HepG2 (cell line): Measurements from ENCODE around the gene GPR22.

ENCODE experiments used
- ATF7 ChIP-seq, 2 experiments: fragments of 450-650 bp in 1 of 2; sonication (generic) in 1 of 2; formaldehyde crosslinking in 1 of 2; IDR thresholded peaks; 2 replicates each; pipeline versions ENCODE4 v1.4.0 to v1.6.1; 2016 to 2020; ENCODE audit warnings: antibody characterized with exemption in 1 of 2, mild to moderate bottlenecking in 1 of 2, missing genetic modification reagents in 1 of 2
- CTCF ChIP-seq: sonication (generic); formaldehyde crosslinking; IDR thresholded peaks from 2 replicates; pipeline ENCODE4 v1.5.0; 2020; ENCODE audit warnings: mild to moderate bottlenecking, missing genetic modification reagents, moderate library complexity
- E2F1 ChIP-seq: sonication (generic); formaldehyde crosslinking; IDR thresholded peaks from 2 replicates; pipeline ENCODE4 v1.5.0; 2020; ENCODE audit warnings: missing genetic modification reagents
- EEA1 ChIP-seq: sonication (generic); formaldehyde crosslinking; IDR thresholded peaks from 2 replicates; pipeline ENCODE4 v1.5.1; 2020; ENCODE audit warnings: mild to moderate bottlenecking, missing genetic modification reagents, borderline replicate concordance
- JUNB ChIP-seq: sonication (generic); formaldehyde crosslinking; IDR thresholded peaks from 2 replicates; pipeline ENCODE4 v1.8.0; 2022; ENCODE audit warnings: missing genetic modification reagents, mild to moderate bottlenecking, borderline replicate concordance
- MAX ChIP-seq: IDR thresholded peaks from 2 replicates; pipeline ENCODE4 v1.6.1; 2012; ENCODE audit warnings: inconsistent platforms
- NAIF1 ChIP-seq: sonication (generic); formaldehyde crosslinking; IDR thresholded peaks from 2 replicates; pipeline ENCODE4 v1.5.0; 2020; ENCODE audit warnings: mild to moderate bottlenecking, missing genetic modification reagents, borderline replicate concordance
- NR1H2 ChIP-seq: sonication (generic); formaldehyde crosslinking; IDR thresholded peaks from 2 replicates; pipeline ENCODE4 v1.8.1; 2022; ENCODE audit warnings: low read depth, missing genetic modification reagents, borderline replicate concordance
- PAX8 ChIP-seq: sonication (generic); formaldehyde crosslinking; IDR thresholded peaks from 2 replicates; pipeline ENCODE4 v1.8.0; 2022; ENCODE audit warnings: mild to moderate bottlenecking, missing genetic modification reagents, borderline replicate concordance
- POLR2A ChIP-seq, 2 experiments: IDR thresholded peaks; 2 replicates each; pipeline ENCODE4 v1.6.1; 2011; ENCODE audit warnings: low read depth in 2 of 2, low read length in 2 of 2, mild to moderate bottlenecking in 1 of 2, moderate library complexity in 1 of 2; ENCODE audit not compliant: insufficient read depth in 1 of 2
- STAG1 ChIP-seq: sonication (generic); formaldehyde crosslinking; IDR thresholded peaks from 2 replicates; pipeline ENCODE4 v1.4.0; 2020; ENCODE audit warnings: missing genetic modification reagents
- TARDBP ChIP-seq: sonication (generic); formaldehyde crosslinking; IDR thresholded peaks from 2 replicates; pipeline ENCODE4 v1.8.0; 2022; ENCODE audit warnings: mild to moderate bottlenecking, missing genetic modification reagents
- ZNF160 ChIP-seq: sonication (generic); formaldehyde crosslinking; IDR thresholded peaks from 2 replicates; pipeline ENCODE4 v1.8.0; 2022; ENCODE audit warnings: mild to moderate bottlenecking, inconsistent platforms, missing genetic modification reagents
- ZNF672 ChIP-seq: sonication (generic); formaldehyde crosslinking; IDR thresholded peaks from 2 replicates; pipeline ENCODE4 v1.8.1; 2022; ENCODE audit warnings: missing genetic modification reagents

GRCh38 chr7:107482571-107482970 lies 12.7 kb downstream of the GPR22 start:
- TF ChIP-seq ATF7 (IDR thresholded peaks at IDR 0.05): no peak
- no peak for TF ChIP-seq ATF7 (CRISPR knock-in tag; IDR thresholded peaks at IDR 0.05)
- no peak for TF ChIP-seq POLR2A (IDR thresholded peaks at IDR 0.05; ENCODE audit: insufficient read depth in 1 of 2, low read depth in 2 of 2, low read length in 2 of 2)
- no peak for TF ChIP-seq EEA1 (CRISPR knock-in tag)
- TF ChIP-seq ZNF160 (CRISPR knock-in tag): no peak
- no peak for TF ChIP-seq E2F1 (CRISPR knock-in tag)
- no peak for TF ChIP-seq NR1H2
- no peak for TF ChIP-seq STAG1
- TF ChIP-seq CTCF: no peak
- TF ChIP-seq MAX: no peak
- no peak for TF ChIP-seq JUNB (CRISPR knock-in tag)
- TF ChIP-seq PAX8: no peak
- no peak for TF ChIP-seq ZNF672
- no peak for TF ChIP-seq NAIF1 (CRISPR knock-in tag)
- TF ChIP-seq TARDBP (CRISPR knock-in tag): no peak
